ENCODE data around the gene CELF4. TPM values are rescaled to one million over a fixed set of nuclear protein-coding genes. Genes with fewer than 3 reads are reported as not detected.

The CELF4 gene
- total and polyA plus RNA-seq, 10 of the 15 experiments (the other 5 are each of a cell fraction or from before 2014, with no cell fraction given) = 0.03 to 0.32 TPM; not detected in 8

GRCh38 chr18:37412829-37413228, 152.8 kb downstream of the CELF4 start:
- H3K4me3 ChIP-seq = no peak overlapping the region
- no peak for FAIRE-seq
- H3K4me2 ChIP-seq (ENCODE audit: control insufficient read depth, insufficient read depth) = no peak overlapping the region
- 50% methylated on average over 8 of the region's 8 CpGs for WGBS (ENCODE audit: insufficient coverage, insufficient replicate concordance, low lambda C conversion rate, missing lambda C conversion rate)
- in situ Hi-C loops (cut with MboI) = no loop called here
- no peaks in the 10 kb centered on the region for H3K79me2 ChIP-seq (ENCODE audit: control insufficient read depth, insufficient read depth, low read length)
- ChIA-PET CTCF (no interaction called here), RAD21 (ENCODE audit: unreplicated experiment) (no interaction called here), SMC1A (ENCODE audit: uncharacterized antibody, unreplicated experiment) (no interaction called here), POLR2A (no interaction called here)
- no peaks in the 10 kb centered on the region for H3K4me1 ChIP-seq (ENCODE audit: control insufficient read depth, insufficient read depth, low read length)
- H3K27ac ChIP-seq (ENCODE audit: control insufficient read depth, insufficient read depth) = no peak overlapping the region
- no peak for DNase-seq (ENCODE audit: low read depth, low spot score)
- BruUV-seq (replicated peaks) = no TSS peak
- intact Hi-C loops (cut with micrococcal nuclease; ENCODE audit: unreplicated experiment) = no loop called here
- H4K20me1 ChIP-seq (ENCODE audit: control insufficient read depth, insufficient read depth) = no peaks in the 10 kb centered on the region
- no peaks in the 10 kb centered on the region; a peak in 2 of 4 replicates for H3K27me3 ChIP-seq (replicated peaks in 1 of 2; ENCODE audit: control insufficient read depth in 2 of 2, insufficient read depth in 2 of 2, low read length in 1 of 2)
- no peaks in the 10 kb centered on the region for H3K36me3 ChIP-seq (ENCODE audit: control insufficient read depth in 2 of 2, insufficient read depth in 2 of 2, low read length in 1 of 2)
- H2AFZ ChIP-seq (ENCODE audit: control insufficient read depth, low read depth, low read length) = no peak overlapping the region
- no peak overlapping the region for H3K9ac ChIP-seq (ENCODE audit: control insufficient read depth, insufficient read depth, low read length)
- H3K9me3 ChIP-seq (replicated peaks; ENCODE audit: control insufficient read depth, insufficient read depth, low read length) = no peaks in the 10 kb centered on the region
- TF ChIP-seq TAF1 (IDR thresholded peaks at IDR 0.05; ENCODE audit: borderline replicate concordance, low read depth, low read length) (no peak), SMARCA5 (IDR thresholded peaks at IDR 0.05) (no peak), E4F1 (IDR thresholded peaks at IDR 0.05; ENCODE audit: borderline replicate concordance, partially characterized antibody) (no peak), ZZZ3 (IDR thresholded peaks at IDR 0.05; ENCODE audit: control insufficient read depth, insufficient read length, low read depth) (no peak), TARDBP (IDR thresholded peaks at IDR 0.05; ENCODE audit: borderline replicate concordance) (no peak), ZNF622 (IDR thresholded peaks at IDR 0.05) (no peak)
- ATAC-seq = no peak

- Histone ChIP-seq H3K9me3 (replicated peaks; ENCODE audit: control insufficient read depth, insufficient read depth, low read length) (no peaks in the 10 kb centered on the region), H3K4me1 (ENCODE audit: control insufficient read depth, insufficient read depth, low read length) (no peaks in the 10 kb centered on the region), H3K27me3 (replicated peaks in 1 of 2; ENCODE audit: control insufficient read depth in 2 of 2, insufficient read depth in 2 of 2, low read length in 1 of 2) (no peaks in the 10 kb centered on the region; a peak in 2 of 4 replicates), H3K27ac (ENCODE audit: control insufficient read depth, insufficient read depth) (no peak overlapping the region), H3K4me3 (no peak overlapping the region), H2AFZ (ENCODE audit: control insufficient read depth, low read depth, low read length) (no peak overlapping the region), H3K9ac (ENCODE audit: control insufficient read depth, insufficient read depth, low read length) (no peak overlapping the region), H3K36me3 (ENCODE audit: control insufficient read depth in 2 of 2, insufficient read depth in 2 of 2, low read length in 1 of 2) (no peaks in the 10 kb centered on the region), H3K79me2 (ENCODE audit: control insufficient read depth, insufficient read depth, low read length) (no peaks in the 10 kb centered on the region), H3K4me2 (ENCODE audit: control insufficient read depth, insufficient read depth) (no peak overlapping the region), H4K20me1 (ENCODE audit: control insufficient read depth, insufficient read depth) (no peaks in the 10 kb centered on the region)
- DNase-seq (ENCODE audit: low read depth, low spot score) (no peak), FAIRE-seq (no peak), ATAC-seq (no peak)
- CTCF ChIA-PET = no interaction called here
- intact Hi-C loops (cut with micrococcal nuclease; ENCODE audit: unreplicated experiment) = no loop called here
- RAD21 ChIA-PET (ENCODE audit: unreplicated experiment) = no interaction called here
- POLR2A ChIA-PET = no interaction called here
- SMC1A ChIA-PET (ENCODE audit: uncharacterized antibody, unreplicated experiment) = no interaction called here
- BruUV-seq (replicated peaks) = no TSS peak
- WGBS (ENCODE audit: insufficient coverage, insufficient replicate concordance, low lambda C conversion rate, missing lambda C conversion rate) = 17% methylated on average over 3 of the region's 3 CpGs
- in situ Hi-C loops (cut with MboI) = no loop called here
- TF ChIP-seq SREBF1 (IDR thresholded peaks at IDR 0.05; ENCODE audit: low read length) (no peak), TCF12 (IDR thresholded peaks at IDR 0.05; ENCODE audit: low read depth, low read length) (no peak), PML (IDR thresholded peaks at IDR 0.05; ENCODE audit: low read length) (no peak), NKRF (conservative IDR thresholded peaks at IDR 0.05) (no peak), GABPA (IDR thresholded peaks at IDR 0.05; ENCODE audit: low read depth) (no peak), RAD21 (IDR thresholded peaks at IDR 0.05; ENCODE audit: insufficient read depth, low read depth, low read length) (no peak), PKNOX1 (IDR thresholded peaks at IDR 0.05) (no peak), KDM1A (IDR thresholded peaks at IDR 0.05; ENCODE audit: borderline replicate concordance) (no peak), NRF1 (conservative IDR thresholded peaks at IDR 0.05; ENCODE audit: low read depth, low read length) (no peak), ZNF274 (IDR thresholded peaks at IDR 0.05; ENCODE audit: insufficient read depth, insufficient read length) (no peak)
Measured at GRCh38 chr18:37412333-37412732, 153.3 kb downstream of the CELF4 start.

All from GM12878 (cell line).